ENCODE data around the gene SLIT1.

The SLIT1 gene

DNA sequence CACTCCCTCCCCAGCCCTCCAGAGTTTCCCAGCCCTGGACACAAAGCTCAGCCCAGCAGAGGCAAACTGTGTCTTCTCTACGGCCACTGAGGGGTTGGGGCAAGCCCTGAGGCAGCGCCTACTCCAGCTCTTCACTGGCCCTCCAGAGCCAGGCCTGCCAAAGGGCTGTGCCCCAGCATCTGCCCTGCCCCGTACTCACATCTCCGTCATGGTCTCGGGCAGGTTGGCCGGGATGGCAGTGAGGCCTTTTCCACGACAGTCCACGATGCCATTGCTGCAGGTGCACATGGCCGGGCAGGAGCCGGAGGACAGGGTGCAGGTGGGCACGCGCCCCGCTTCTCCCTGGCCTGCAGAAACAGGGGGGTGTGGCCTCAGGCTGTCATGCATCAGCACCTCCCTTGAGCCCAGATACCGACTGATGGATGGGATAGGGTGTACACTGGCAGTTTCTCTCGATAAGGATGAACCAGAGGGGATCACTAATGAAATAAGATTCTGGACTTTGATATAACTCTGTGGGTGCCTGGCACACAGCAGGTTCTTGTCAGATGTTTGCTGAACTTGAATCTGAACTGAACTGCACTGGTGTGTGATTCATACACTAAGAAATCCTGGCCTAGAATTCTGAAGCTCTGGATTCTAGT is 125.2 kb downstream of the SLIT1 start:
- DNase-seq = no peak

DNA sequence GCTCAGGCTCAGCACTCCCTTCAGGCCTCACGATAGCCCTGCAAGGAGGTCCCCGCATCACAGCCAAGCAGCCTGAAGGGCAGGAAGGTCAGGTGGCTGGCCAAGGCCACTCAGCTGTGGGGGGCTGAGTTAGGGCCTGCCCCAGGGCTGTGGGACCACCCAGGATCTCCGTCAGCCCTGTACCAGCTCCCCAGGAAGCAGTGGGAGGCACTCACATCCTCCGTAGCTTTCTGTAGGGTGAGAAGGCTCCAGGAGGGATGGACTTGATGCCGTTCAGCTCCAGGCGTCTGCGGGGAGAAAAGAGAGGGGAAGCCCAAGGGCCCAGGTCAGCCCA is 125.9 kb downstream of the SLIT1 start:
- DNase-seq = no peak

DNA sequence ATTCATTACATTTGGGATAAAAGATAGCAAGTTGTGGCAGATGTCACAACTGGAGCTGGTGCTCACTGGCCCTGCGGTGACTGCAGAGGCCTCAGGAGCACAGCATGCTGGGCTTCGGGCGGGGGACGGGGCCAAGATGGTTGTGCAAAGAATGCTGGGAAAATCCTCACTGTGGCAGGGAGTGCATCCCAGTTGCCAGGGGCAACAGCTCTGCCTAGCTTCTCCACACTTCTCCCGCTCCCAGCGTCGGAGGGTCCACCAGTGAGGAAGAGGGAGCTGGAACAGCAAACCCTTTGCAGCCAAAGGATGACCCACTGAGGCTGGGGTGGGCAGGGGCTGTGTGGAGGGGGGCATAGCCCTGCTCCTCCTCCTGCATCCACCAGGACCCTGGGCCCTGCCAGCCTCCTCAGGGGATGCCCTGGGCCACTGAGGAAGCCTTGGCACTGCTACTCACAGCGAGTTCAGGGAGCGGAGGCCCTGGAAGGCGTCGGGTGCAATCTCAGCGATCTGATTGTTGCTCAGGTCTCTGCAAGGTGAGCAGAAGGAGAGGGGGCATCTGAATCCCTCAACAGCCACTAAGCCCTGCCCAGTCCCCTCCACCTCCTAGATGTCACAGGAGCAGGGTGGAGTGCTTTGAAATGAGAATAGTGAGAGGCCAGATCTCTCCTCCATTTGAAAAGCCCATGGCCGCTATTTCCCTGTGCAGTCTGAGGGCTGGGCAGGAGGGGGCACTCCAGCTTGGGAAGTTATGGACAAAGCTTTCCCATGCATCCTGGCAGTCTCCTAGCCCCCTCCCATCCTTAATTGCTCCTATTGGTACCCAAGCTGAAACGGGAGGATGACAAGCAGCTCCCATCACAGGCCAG is 126.5 kb downstream of the SLIT1 start:
- DNase-seq = no peak

DNA sequence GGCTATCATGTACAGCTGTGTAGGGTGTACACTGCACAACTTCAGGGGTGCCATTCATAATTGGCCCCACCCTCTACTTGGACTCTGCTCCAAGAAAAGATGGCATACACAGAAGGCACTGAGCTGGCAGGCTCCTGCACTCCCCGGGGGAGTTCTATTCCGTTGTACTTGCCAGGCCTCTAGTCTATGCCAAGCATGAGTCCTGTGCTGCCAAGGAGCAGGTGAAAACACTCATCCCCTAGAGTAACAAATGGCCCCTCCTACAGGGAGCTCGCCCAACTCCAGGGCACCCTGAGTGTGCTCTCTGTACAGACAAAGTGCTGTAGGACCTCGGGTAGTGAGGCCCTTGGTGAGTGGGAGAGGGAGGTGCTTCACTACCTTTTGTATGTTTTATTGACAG is 127.2 kb downstream of the SLIT1 start:
- DNase-seq = no peak

DNA sequence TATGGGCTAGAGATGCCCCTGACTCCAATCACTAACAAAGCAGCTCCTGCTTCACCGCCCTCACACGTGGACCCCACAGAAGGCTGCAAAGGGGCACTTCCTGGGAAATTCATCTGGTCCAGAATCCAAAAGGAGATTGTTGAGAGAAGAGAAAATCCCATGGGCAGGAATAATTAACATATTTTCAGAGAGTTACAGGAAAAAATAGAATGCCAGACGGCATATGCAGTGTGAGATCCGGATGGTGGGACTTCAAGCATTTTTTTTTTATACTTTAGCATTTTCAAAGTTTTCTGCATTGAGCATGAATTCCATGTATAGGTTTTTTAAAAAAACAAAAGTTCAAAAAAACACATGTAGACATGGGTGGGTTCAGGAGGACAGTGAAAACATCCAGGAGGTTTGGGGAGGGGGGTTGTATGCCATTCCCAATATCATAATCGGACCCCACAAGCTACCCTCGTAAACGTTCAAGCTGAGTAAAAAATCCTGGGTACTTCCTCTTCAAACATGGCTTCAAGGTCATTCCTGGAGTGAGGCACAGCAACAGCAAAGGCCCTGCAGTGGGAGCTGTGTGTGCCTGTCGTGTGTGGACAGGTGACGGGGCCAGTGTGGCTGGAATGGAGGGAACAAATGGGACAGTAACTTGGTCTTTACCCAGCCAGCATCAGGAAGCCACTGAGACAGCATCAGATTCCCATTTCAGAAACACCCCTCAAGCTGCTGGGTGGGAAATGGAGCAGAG is 128.1 kb downstream of the SLIT1 start:
- DNase-seq = no peak

GRCh38 chr10:97056003-97056630 is 129.6 kb downstream of the SLIT1 start:
- no peak for DNase-seq

- no peak for DNase-seq
These were observed 132.5 kb downstream of the SLIT1 start for GRCh38 chr10:97053276-97053675.

DNA sequence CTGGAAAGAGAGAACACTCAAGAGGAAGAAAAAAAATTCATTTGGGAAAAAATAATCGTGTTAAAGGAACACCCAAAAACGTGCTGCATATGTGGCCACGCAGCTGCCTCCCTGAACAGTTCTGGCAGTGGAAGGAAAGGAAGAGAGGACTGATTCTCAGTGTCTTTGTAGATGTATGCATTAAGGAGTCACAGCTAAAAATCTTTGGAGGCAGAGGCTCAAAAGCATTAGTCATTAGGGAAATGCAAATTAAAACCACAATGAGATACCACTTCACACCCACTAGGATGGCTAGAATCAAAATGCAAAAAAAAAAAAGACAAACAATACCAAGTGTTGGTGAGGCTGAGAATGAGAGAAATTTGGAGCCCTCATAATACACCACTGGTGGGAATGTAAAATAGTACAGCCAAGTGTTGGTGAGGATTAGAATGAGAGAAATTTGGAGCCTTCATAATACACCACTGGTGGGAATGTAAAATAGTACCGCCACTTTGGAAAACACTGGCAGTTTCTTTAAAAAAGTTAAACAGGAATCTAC is 134.7 kb downstream of the SLIT1 start:
- DNase-seq = no peak

- no peak for DNase-seq
These were observed 135.5 kb downstream of the SLIT1 start for GRCh38 chr10:97050205-97050745.

GRCh38 chr10:97049670-97050069 is 136.1 kb downstream of the SLIT1 start:
- DNase-seq = no peak

DNA sequence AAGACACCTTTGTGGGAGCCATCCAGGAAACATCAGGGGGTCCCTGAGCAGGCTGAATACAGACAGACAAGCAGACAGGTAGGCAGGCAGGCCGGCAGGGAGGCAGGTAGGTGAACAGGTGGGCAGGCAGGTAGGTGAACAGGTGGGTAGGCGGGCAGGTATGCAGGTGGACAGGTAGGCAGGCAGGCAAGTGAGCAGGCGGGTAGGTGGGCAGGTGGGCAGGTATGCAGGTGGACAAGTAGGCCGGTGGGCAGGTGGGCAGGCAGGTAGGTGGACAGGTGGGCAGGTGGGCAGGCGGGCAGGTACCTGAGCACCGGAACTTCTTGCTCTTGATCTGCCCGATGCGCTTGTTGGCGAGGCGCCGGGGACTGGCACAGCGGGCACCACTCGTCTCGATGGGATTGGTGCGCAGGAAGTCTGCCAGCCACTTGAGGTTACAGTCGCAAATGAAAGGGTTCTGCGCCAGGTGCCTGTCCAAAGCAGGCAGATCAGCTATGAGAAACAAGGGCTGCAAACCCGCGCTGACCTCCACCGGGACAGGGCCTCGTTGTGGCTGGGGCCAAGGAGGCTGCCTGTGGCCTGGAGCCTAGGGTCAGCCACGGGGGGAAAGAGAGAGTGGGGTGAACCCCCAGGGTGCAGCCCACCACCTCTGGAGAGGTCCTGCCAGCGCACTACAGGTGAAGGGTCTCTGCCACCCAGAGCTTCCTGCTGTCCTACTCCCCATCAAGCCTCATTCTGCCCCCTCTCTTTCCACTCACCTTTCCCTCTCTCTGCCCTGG is 136.9 kb downstream of the SLIT1 start:
- no peak for DNase-seq

- no peak for DNase-seq
These were observed 138.0 kb downstream of the SLIT1 start for GRCh38 chr10:97047788-97048187.

DNA sequence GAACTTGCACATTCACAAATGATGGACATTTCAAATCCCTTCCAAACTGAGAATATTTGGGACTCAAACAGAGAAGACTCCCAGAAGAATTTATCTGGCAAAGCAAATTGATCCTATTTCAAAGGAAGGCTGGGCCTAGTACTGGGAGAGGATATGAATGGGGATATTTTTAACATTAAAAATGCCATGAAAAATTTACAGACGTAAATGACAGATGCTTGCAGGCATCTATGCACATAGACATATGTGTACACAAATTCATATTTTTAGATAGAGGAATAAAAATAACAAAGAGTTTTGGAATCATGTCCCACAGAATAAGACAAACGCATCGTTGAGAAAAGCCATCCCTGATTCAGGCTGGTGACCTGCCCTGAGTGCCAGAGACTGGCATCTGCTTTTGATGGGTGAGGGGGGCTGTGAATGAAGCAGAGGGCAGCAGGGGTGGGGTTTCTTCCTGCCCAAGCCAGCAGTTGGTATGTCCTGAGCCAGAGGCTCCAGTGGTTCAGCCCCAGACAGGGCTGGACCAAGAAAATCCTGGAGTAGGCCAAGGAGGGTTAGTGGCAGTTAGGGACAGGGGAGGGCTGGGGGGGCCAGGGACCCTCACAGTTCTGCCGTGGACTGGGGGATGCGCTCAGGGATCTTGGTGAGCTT is 138.5 kb downstream of the SLIT1 start:
- DNase-seq = no peak

- no peak for DNase-seq
These were observed 139.2 kb downstream of the SLIT1 start for GRCh38 chr10:97046456-97047082.

- DNase-seq = no peak
These were observed 142.2 kb downstream of the SLIT1 start for GRCh38 chr10:97043563-97043855.

DNA sequence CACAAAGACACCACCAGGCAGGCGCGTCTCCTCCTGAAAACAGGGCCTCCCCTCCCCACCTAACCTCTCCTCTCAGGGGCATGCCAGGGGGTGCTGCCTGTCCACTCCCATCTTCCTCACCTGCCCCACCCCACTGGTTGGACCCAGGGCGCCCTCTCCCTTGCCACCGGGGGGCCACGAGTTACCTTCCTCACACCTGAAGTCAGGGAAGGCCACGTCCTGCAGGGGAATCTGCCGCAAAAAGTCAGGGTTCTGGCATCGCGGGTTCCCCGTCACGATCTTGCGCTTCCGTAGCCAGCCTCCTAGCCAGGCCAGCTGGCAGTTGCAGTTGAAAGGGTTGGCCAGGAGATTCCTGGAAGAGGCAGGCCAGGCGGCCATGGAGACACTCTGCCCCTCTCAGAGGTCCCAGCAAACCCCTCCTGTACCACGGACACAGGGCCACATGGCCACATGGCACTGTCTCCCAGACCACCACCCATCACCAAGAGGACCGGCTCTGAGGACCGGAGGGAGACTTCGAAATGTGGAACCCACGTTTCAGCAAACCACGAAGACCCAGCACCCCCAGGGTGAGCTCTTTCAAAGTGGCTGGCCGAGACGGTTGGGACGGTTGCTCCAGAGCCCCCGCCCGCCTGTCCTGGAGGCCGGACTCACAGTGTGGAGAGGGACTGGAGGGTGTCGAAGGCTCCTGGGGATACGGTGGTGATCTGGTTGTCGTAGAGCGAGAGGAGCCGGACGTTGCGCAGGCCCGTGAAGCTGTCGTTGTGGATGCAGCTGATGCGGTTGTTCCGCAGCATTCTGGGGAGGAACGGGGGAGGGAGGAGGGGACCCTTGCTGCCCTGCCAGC is 142.8 kb downstream of the SLIT1 start:
- no peak for DNase-seq

- DNase-seq = no peak
These were observed 143.7 kb downstream of the SLIT1 start for GRCh38 chr10:97042081-97042480.

GRCh38 chr10:97040706-97041105 is 145.1 kb downstream of the SLIT1 start:
- DNase-seq = no peak

DNA sequence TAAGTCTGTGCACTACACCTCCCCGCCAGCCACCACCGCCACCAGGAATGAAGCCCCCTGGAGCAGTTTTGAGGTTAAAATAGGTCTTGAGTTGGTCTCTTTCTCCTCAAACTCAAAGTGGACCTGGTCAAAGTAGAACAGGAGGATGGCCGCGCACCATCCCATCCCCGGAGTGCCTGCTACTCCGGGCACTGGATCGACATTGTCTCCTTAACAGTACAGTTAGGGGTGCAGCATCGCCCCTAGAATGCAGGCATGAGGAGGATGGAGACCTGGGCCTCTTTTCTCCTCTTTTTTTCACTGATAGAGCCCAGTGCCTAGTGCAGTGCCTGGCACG is 145.5 kb downstream of the SLIT1 start:
- DNase-seq = no peak

DNA sequence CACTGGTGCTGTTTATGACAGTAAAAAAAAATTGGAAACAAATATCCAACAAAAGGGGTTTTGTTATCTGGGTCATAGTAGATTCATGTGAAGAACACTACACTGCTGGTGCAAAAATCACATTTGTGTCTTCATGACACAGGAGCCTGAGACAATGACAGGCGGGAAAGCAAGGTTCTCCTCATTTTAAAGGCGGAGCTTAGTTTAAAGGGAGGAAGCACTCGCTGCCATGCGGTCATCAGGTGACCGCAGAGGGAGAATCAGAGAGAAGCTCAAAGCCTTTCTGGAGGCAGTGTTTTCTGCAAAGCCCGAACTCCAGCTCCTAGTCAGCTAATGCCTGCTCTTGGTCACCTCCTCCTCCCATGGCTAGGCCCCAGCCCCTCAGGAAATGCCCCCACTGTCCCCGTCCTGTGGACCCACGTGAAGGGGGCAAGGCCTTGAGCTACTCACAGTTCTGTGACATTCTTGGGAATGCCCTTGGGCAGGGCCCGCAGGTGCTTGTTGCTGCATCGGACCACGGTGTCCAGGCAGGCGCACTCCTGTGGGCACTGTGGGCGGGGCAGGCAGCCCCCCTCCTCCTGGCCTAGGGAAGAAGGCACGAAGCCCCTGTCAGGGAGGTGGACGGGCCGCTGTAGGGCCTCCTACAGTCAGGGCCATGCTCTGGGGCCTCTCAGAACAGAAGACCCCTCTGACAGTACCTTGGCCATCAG is 146.1 kb downstream of the SLIT1 start:
- no peak for DNase-seq

Measured in NCI-H2107 (cell line).